Mammary epithelial cell (primary cell): ENCODE results near the gene SIVA1.

ENCODE experiments used
- CTCF ChIP-seq, 2 donors: IDR thresholded peaks in 1 of 2; conservative IDR thresholded peaks in 1 of 2; 2 replicates each; pipeline ENCODE4 v1.5.1; 2011 to 2012; ENCODE audit warnings: inconsistent platforms in 2 of 2, low read length in 2 of 2, mild to moderate bottlenecking in 2 of 2, control low read depth in 1 of 2, low read depth in 1 of 2; ENCODE audit not compliant: insufficient read depth in 1 of 2; ENCODE audit errors: extremely low read depth in 1 of 2
- EZH2 ChIP-seq: IDR thresholded peaks from 2 replicates; pipeline ENCODE4 v1.6.1; 2012; ENCODE audit warnings: low read length, inconsistent platforms, borderline replicate concordance

DNA sequence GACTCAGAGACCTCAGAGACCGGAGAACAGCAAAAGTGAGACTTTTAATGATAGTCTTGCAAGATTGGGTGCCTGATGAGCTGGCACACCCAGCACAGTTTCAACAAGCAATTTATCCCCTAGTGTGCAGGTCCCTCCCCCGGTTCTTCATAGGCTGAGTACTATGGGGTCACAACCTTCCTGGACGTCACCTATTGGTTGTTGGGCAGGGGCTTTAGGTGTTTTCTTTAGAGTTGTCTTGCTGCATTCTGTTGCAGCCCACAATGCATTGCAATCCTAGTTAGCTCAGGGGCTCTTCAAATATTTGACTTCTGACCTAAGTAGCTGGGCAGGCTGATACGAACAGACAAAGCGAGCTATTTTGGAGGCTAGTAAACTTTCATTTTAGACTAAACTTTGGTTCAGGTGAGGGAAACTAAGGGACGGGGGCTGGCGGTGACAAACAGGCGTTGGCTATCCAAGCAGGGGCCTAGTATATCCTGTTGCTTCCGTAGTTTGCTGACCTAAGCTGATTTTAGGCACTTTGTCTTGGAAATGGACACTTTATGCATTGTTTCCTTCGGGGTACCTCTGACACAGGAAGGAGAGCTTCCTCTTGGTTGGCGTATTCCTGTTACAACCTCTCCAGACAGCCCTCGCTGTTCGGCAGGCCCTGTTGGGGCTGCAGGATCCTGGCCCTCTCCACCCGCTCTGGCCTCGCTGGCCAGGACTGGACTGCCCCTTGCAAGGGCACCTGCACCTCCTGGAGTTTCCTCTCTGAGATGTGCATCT, 14.1 kb downstream of the SIVA1 start:
- TF ChIP-seq CTCF (conservative IDR thresholded peaks at IDR 0.05 in 1 of 2, IDR thresholded peaks at IDR 0.05 in 1 of 2; ENCODE audit: extremely low read depth in 1 of 2, insufficient read depth in 1 of 2, low read depth in 1 of 2, low read length in 2 of 2): no peak
- no peak for TF ChIP-seq EZH2
